HG02642 (cell line): ENCODE data around the gene SERPIND1.
"Not testable (repeated sequence)": the region's sequence is repeated elsewhere in the genome, so short reads cannot be mapped to it uniquely, and the experiment has no call there.

Source experiments
- ATAC-seq: cut with Tn5 transposase; IDR thresholded peaks from one replicate; pipeline ENCODE4 v1.9.1; 2021; ENCODE audit warnings: mild to moderate bottlenecking; ENCODE audit not compliant: unreplicated experiment, poor library complexity

SERPIND1 gene

GRCh38 chr22:20773793-20774212, at the start of gene SERPIND1:
SERPIND1 (plus strand) TSS chr22:20774113; CDS start chr22:20779313, 5,200 bp downstream.
- ATAC-seq, result no peak

GRCh38 chr22:20724676-20725454, 49.0 kb upstream of the SERPIND1 start:
- ATAC-seq, result no peak

GRCh38 chr22:20725987-20726558, 47.8 kb upstream of the SERPIND1 start:
- no peak for ATAC-seq

GRCh38 chr22:20727118-20728015, 46.5 kb upstream of the SERPIND1 start:
- ATAC-seq, result no peak

- no peak for ATAC-seq
Observed at GRCh38 chr22:20728523-20729190, 45.3 kb upstream of the SERPIND1 start.

- ATAC-seq, result no peak
Observed at GRCh38 chr22:20729194-20729593, 44.7 kb upstream of the SERPIND1 start.

GRCh38 chr22:20732431-20732830, 41.5 kb upstream of the SERPIND1 start:
- not testable (repeated sequence) for ATAC-seq

GRCh38 chr22:20735356-20736162, 38.4 kb upstream of the SERPIND1 start:
- not testable (repeated sequence) for ATAC-seq

GRCh38 chr22:20736891-20737290, 37.0 kb upstream of the SERPIND1 start:
- not testable (repeated sequence) for ATAC-seq

- no peak for ATAC-seq
Observed at GRCh38 chr22:20738394-20739089, 35.4 kb upstream of the SERPIND1 start.

GRCh38 chr22:20740222-20740951, 33.5 kb upstream of the SERPIND1 start:
- no peak for ATAC-seq

GRCh38 chr22:20741008-20741633, 32.8 kb upstream of the SERPIND1 start:
- ATAC-seq, result no peak

GRCh38 chr22:20741634-20742581, 32.0 kb upstream of the SERPIND1 start:
- no peak for ATAC-seq

GRCh38 chr22:20742764-20743163, 31.1 kb upstream of the SERPIND1 start:
- no peak for ATAC-seq

- ATAC-seq, result no peak
Observed at GRCh38 chr22:20744456-20744855, 29.5 kb upstream of the SERPIND1 start.

- no peak for ATAC-seq
Observed at GRCh38 chr22:20745119-20745518, 28.8 kb upstream of the SERPIND1 start.
